OCI-LY3 (cell line): ENCODE data around the gene ATP12A.

Experiments
- CTCF ChIP-seq: fragments of 200-600, 300-600 bp; sonication (generic); IDR thresholded peaks from 2 replicates; pipeline ENCODE4 v1.5.1; 2014; ENCODE audit warnings: antibody characterized with exemption, low read length, low read depth
- EZH2phosphoT487 ChIP-seq: fragments of 200-600 bp; shearing (Covaris generic); IDR thresholded peaks from 2 replicates; pipeline ENCODE4 v1.6.1; 2018; ENCODE audit warnings: antibody characterized with exemption, mixed run types, low read depth

GRCh38 chr13:24687611-24688010 lies 7.4 kb downstream of the ATP12A start:
- TF ChIP-seq CTCF = no peak
- TF ChIP-seq EZH2phosphoT487 = no peak
